ENCODE data around the gene CNGB1. TPM values are rescaled to one million over a fixed set of nuclear protein-coding genes. Genes with fewer than 3 reads are reported as not detected.

The CNGB1 gene
- total RNA-seq, 1 experiment from 2014 or later = 0.04 TPM

- intact Hi-C loops (cut with micrococcal nuclease) = no loop called here
- BruUV-seq (replicated peaks) = no TSS peak
- POLR2A ChIA-PET (ENCODE audit: unreplicated experiment) = no interaction called here
These were observed 29.8 kb downstream of the CNGB1 start for GRCh38 chr16:57941016-57941664.

GRCh38 chr16:57940382-57940966 lies 30.5 kb downstream of the CNGB1 start:
- H3K27ac ChIP-seq (ENCODE audit: low read length) = no peak overlapping the region
- no peaks in the 10 kb centered on the region for H3K9me3 ChIP-seq (ENCODE audit: low read length)
- no peak overlapping the region for H3K9ac ChIP-seq (ENCODE audit: low read length)
- DNase-seq = no peak
- POLR2A ChIA-PET (ENCODE audit: unreplicated experiment) = no interaction called here
- H3K27me3 ChIP-seq (ENCODE audit: low read length) = no peaks in the 10 kb centered on the region
- CTCF ChIA-PET = no interaction called here
- H3F3A ChIP-seq (ENCODE audit: low read length, unreplicated experiment) = no peaks in the 10 kb centered on the region
- H3K4me2 ChIP-seq (ENCODE audit: low read length) = no peak overlapping the region
- no peak for TF ChIP-seq CTCF (conservative IDR thresholded peaks at IDR 0.05; ENCODE audit: low read depth, low read length)
- no peak for TF ChIP-seq EZH2 (IDR thresholded peaks at IDR 0.05; ENCODE audit: low read length, unreplicated experiment)
- BruUV-seq (replicated peaks) = no TSS peak
- H3K79me2 ChIP-seq (ENCODE audit: low read length) = no peaks in the 10 kb centered on the region
- no peaks in the 10 kb centered on the region for H4K20me1 ChIP-seq (ENCODE audit: low read length)
- no peak overlapping the region for H2AFZ ChIP-seq (ENCODE audit: low read length)
- H3K4me1 ChIP-seq (ENCODE audit: insufficient read depth, low read length) = no peaks in the 10 kb centered on the region; the same call in 1 of the 2 replicates
- intact Hi-C loops (cut with micrococcal nuclease) = no loop called here
- no peak for ATAC-seq
- no peaks in the 10 kb centered on the region for H3K36me3 ChIP-seq (ENCODE audit: low read depth, low read length)
- H3K4me3 ChIP-seq (ENCODE audit: low read length) = no peak overlapping the region
- no peaks in the 10 kb centered on the region for H3K9me2 ChIP-seq (replicated peaks; ENCODE audit: low read length)

More at GRCh38 chr16:57941016-57941664, 29.8 kb downstream of the CNGB1 start:
- H3K4me1 ChIP-seq (ENCODE audit: insufficient read depth, low read length) = no peaks in the 10 kb centered on the region; the same call in 1 of the 2 replicates
- H3K4me2 ChIP-seq (ENCODE audit: low read length) = 0 out of 2 replicates have a peak overlapping the region, but pooled peaks have one; percentile 34
- no peak overlapping the region for H3K4me3 ChIP-seq (ENCODE audit: low read length)
- no peaks in the 10 kb centered on the region for H3K36me3 ChIP-seq (ENCODE audit: low read depth, low read length)
- no peaks in the 10 kb centered on the region for H3K27me3 ChIP-seq (ENCODE audit: low read length)
- peak; percentile 39 for DNase-seq
- H4K20me1 ChIP-seq (ENCODE audit: low read length) = no peaks in the 10 kb centered on the region
- no peak for ATAC-seq
- H3K9me2 ChIP-seq (replicated peaks; ENCODE audit: low read length) = no peaks in the 10 kb centered on the region
- no peak overlapping the region for H3K9ac ChIP-seq (ENCODE audit: low read length)
- TF ChIP-seq CTCF (conservative IDR thresholded peaks at IDR 0.05; ENCODE audit: low read depth, low read length) (no peak), EZH2 (IDR thresholded peaks at IDR 0.05; ENCODE audit: low read length, unreplicated experiment) (no peak), EZH2phosphoT487 (IDR thresholded peaks at IDR 0.05; ENCODE audit: borderline replicate concordance, low read length) (no peak)
- H3F3A ChIP-seq (ENCODE audit: low read length, unreplicated experiment) = no peaks in the 10 kb centered on the region
- H3K27ac ChIP-seq (ENCODE audit: low read length) = no peak overlapping the region
- CTCF ChIA-PET = no interaction called here
- H3K9me3 ChIP-seq (ENCODE audit: low read length) = no peaks in the 10 kb centered on the region
- no peak overlapping the region for H2AFZ ChIP-seq (ENCODE audit: low read length)
- H3K79me2 ChIP-seq (ENCODE audit: low read length) = no peaks in the 10 kb centered on the region

GRCh38 chr16:57939872-57940224 lies 31.1 kb downstream of the CNGB1 start:
- no peak for TF ChIP-seq EZH2 (IDR thresholded peaks at IDR 0.05; ENCODE audit: low read length, unreplicated experiment)
- TF ChIP-seq CTCF (conservative IDR thresholded peaks at IDR 0.05; ENCODE audit: low read depth, low read length) = no peak
- no peak for TF ChIP-seq EZH2phosphoT487 (IDR thresholded peaks at IDR 0.05; ENCODE audit: borderline replicate concordance, low read length)
- no peak for DNase-seq
- Histone ChIP-seq H3K27ac (ENCODE audit: low read length) (no peak overlapping the region), H3K4me1 (ENCODE audit: insufficient read depth, low read length) (no peaks in the 10 kb centered on the region; the same call in 1 of the 2 replicates), H3K4me3 (ENCODE audit: low read length) (no peak overlapping the region), H2AFZ (ENCODE audit: low read length) (no peak overlapping the region), H3K4me2 (ENCODE audit: low read length) (no peak overlapping the region), H3K9ac (ENCODE audit: low read length) (no peak overlapping the region), H4K20me1 (ENCODE audit: low read length) (no peaks in the 10 kb centered on the region), H3K9me3 (ENCODE audit: low read length) (no peaks in the 10 kb centered on the region), H3K36me3 (ENCODE audit: low read depth, low read length) (no peaks in the 10 kb centered on the region), H3F3A (ENCODE audit: low read length, unreplicated experiment) (no peaks in the 10 kb centered on the region), H3K27me3 (ENCODE audit: low read length) (no peaks in the 10 kb centered on the region), H3K79me2 (ENCODE audit: low read length) (no peaks in the 10 kb centered on the region), H3K9me2 (replicated peaks; ENCODE audit: low read length) (no peaks in the 10 kb centered on the region)
- no TSS peak for BruUV-seq (replicated peaks)
- intact Hi-C loops (cut with micrococcal nuclease) = no loop called here
- POLR2A ChIA-PET (ENCODE audit: unreplicated experiment) = no interaction called here
- ATAC-seq = no peak
- CTCF ChIA-PET = no interaction called here

All from PC-3 (cell line).